ENCODE results near the gene OR6J1.
"Not testable (repeated sequence)": the region's sequence is repeated elsewhere in the genome, so short reads cannot be mapped to it uniquely, and the experiment has no call there.

OR6J1 gene

DNA sequence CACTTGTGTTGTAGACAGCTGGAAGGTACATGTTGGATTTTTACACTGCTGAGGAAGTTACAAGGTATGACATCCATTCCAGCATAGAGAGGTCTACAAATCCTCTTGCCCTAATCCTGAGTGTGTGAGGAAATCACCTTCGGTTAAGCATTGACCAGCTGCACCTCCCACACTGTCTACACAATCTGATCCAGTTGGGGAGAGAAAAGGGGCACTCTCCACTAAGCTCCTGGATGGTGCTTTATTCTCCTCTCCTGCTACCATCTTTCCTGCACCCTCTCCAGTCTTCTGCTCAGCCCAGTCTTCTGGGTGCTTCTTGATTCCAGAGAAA lies at the start of gene OR6J1:
Gene OR6J1, minus strand, starts transcription at position 48 of the 331 bp plus-strand sequence. CDS start 9,541 bp downstream, outside the sequence.
- DNase-seq: no peak

DNA sequence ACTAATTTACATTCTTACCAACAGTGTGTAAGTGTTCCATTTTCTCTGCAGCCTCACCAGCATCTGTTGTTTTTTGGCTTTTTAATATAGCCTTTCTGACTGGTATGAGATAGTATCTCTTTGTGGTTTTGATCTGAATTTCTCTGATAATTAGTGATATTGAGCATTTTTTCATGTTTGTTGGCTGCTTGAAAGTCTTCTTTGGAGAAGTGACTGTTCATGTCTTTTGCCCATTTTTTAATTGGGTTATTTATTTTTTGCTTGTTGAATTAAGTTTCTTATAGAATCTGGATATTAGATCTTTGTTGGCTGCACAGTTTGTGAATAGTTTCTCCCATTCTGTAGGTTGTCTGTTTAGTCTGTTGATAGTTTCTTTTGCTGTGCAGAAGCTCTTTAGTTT lies 48.0 kb upstream of the OR6J1 start:
- DNase-seq: no peak

DNA sequence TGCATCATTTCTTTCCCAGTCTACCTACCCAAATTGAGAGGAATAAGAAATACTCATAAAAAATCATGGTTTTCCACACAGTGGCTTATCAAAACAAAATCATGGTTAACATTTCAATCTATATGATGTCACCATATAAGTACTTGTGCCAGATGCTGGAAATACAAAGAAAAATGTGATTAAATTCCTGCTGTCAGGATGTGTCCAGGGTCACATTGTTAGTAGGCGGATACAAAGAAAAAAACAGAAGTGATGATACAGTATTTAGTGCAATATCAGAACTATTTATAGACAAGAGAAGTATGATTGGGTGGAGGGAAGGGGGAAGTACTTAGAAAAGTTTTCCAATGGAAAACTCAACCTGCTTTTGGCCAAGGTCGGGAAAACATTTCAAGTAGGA lies 47.0 kb upstream of the OR6J1 start:
- DNase-seq: no peak

DNA sequence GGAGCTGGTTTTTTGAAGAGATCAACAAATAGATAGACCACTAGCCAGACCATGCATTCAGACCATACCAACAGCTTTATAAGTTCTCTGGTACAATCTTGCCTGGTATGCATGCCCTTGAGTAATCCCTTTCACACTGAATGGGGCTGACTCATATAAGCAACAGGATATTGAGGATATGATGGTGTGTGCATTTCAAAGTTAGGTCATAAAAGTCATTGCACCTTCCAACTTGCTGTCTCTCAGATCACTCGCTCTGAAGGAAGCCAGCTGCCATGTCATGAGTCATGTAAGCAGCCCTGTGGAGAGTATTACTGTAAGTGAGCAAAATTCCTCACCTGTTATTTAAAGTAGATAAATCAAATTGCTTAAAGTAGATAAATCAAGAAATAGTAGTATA lies 45.0 kb upstream of the OR6J1 start:
- DNase-seq: no peak

DNA sequence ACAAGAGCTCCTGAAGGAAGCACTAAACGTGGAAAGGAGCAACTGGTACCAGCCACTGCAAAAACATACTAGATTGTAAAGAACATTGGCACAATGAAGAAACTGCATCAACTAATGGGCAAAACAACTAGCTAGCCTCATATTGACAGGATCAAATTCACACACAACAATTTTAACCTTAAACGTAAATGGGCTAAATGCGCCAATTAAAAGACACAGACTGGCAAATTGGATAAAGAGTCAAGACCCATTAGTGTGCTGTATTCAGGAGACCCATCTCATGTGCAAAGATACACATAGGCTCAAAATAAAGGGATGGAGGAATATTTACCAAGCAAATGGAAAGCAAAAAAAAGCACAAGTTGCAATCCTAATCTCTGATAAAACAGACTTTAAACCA lies 43.8 kb upstream of the OR6J1 start:
- not testable (repeated sequence) for DNase-seq

DNA sequence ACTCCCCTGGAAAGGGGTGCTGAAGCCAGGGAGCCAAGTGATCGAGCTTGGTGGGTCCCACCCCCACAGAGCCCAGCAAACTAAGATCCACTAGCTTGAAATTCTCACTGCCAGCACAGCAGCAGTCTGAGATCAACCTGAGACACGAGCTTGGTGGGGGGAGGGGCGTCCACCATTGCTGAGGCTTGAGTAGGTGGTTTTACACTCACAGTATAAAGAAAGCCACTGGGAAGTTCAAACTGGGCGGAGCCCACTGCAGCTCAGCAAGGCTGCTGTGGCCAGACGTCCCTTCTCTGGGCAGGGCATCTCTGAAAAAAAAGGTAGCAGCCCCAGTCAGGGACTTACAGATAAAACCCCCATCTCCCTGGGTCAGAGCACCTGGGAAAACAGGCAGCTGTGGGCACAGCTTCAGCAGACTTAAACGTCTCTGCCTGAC lies 42.0 kb upstream of the OR6J1 start:
- not testable (repeated sequence) for DNase-seq

DNA sequence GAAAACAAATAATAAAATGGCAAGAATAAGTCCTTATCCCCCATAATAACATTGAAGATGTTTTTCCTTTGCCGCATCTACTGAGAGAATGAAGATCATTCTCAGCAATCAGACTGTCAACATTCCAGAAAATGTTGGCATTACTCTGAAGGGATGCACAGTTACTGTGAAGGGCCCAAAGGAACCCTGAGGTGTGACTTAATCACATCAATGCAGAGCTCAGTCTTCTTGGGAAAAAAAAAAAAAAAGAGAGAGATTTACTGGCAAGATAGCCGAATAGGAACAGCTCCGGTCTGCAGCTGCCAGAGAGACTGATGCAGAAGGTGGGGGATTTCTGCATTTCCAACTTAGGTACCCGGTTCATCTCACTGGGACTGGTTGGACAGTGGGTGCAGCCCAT lies 41.3 kb upstream of the OR6J1 start:
- no peak for DNase-seq

DNA sequence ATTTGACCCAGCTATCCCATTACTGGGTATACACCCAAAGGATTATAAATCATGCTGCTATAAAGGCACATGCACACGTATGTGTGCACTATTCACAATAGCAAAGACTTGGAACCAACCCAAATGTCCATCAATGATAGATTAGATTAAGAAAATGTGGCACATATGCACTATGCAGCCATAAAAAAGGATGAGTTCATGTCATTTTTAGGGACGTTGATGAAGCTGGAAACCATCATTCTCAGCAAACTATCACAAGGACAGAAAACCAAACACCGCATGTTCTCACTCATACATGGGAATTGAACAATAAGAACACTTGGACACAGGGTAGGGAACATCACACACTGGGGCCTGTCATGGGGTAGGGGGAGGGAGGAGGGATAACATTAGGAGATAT lies 39.3 kb upstream of the OR6J1 start:
- DNase-seq: not testable (repeated sequence)

DNA sequence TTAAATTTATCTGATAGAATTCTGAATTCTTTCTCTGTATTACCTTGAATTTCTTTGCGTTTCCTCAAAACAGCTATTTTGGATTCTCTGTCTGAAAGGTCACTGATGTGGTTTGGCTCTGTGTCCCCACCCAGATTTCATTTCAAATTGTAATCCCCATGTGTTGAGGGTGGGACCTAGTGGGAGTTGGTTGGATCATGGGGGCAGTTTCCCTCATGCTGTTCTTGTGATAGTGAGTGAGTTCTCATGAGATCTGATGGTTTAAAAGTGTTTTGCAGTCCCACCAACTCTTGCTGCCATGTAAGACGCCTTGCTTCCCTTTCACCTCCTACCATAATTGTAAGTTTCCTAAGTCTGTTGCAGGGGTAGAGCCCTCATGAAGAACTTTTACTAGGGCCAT lies 34.1 kb upstream of the OR6J1 start:
- no peak for DNase-seq

DNA sequence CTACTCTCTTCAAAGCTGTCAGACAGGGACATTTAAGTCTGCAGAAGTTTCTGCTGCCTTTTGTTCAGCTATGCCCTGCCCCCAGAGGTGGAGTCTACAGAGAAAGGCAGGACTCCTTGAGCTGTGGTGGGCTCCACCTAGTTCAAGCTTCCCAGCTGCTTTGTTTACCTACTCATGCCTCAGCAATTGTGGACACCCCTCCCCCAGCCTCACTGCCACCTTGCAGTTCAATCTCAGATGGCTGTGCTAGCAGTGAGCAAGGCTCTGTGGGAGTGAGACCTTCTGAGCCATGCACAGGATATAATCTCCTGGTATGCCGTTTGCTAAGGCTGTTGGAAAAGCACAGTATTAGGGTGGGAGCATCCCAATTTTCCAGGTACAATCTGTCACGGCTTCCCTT lies 33.4 kb upstream of the OR6J1 start:
- DNase-seq: not testable (repeated sequence)

DNA sequence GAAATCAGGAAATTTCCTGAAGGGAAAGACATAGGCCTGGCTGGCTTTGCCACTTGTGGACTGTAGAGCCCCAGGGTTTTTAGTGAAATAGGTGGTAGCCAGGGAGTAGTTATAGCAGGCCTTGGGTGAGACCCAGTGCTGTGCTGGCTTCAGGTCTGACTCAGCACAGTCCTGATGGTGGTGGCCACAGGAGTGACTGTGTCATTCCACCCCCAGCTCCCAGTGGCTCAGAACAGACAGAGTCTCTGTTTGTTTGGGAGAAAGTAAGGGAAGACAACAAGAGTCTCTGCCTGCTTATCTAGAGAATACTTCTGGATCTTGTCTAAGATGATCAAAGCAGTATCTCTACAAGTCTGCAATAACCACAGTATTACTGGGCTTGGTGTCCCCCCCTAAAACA lies 27.5 kb upstream of the OR6J1 start:
- DNase-seq: peak; percentile 18

DNA sequence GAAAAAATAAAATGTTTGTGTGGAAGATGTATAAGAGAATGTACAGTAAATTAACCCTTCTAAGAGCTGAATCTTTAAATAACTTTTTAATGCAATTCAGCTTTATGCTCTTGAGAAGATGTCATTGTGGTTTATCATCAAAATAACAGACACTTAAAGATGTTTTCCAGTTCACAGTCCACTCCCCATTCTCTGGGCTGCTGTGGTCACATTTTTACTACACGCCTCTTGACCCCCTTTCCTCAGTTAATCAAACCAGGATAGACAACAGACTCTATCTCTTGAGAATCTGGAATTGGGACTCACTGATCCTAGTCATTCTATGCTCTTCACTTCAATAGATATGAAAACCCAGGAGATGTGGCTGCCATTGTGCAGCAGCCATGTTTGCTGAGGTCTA lies 24.7 kb upstream of the OR6J1 start:
- DNase-seq: no peak

DNA sequence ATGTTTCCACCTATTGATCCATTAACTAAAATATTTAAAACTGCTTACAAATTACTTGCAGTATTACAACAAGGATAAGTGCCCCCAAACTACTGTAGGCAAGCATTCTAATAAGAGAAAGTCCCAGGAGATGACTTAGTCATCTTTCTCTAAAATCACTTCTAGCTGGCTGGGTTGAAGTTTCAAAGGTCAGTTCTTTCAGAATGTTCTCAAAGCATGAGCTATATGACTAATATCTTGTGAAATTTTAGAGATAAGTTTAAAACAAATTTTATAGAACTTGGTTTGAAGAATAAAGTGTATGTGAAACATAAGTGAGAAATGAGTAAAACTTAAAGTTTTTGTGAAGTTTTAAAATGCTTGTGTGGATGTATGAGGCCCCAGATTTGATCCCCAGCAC lies 24.3 kb upstream of the OR6J1 start:
- DNase-seq: no peak

DNA sequence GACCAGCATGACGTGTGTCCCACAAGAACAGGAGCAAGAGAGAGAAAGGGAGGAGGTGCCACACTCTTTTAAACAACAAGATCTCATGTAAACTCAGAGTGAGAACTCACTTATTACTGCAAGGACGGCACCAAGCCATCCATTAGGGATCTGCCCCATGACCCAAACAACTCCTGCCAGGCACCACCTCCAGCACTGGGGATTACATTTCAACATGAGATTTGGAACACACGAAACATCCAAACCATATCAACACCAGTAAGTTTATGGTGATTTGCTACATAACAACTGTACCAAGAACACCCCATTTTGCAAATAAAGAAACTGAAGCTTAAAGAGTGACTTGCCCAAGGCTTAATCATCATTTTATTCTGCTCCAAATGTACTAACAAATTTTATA lies 23.7 kb upstream of the OR6J1 start:
- DNase-seq: no peak

DNA sequence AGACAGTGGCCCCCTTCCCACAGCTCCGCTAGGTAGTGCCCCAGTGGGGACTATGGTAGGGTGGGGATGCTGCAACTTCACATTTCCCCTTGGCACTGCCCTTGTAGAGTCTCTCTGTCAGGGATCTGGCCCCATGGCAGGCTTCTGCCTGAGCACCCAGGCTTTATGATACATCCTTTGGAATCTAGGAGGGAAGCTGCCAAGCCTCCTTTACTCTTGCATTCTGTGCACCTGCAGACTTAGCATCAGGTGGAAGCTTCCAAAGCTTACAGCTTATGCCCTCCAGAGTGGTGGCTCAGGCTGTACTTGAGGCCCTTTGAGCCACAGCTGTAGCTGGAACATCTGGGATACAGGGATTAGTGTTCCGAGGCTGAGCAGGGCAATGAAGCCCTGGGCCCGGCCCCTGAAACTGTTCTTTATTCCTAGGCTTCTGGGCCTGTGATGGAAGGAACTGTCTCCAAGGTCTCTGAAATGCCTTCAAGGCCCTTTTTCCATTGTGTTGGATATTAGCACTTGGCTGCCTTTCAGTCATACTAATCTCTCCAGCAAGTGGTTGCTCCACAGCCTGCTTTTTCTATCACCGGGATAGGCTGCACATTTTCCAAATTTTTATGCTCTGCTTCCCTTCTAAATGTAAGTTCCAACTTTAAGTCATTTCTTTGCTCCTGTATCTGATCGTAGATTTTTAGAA lies 22.2 kb upstream of the OR6J1 start:
- no peak for DNase-seq

DNA sequence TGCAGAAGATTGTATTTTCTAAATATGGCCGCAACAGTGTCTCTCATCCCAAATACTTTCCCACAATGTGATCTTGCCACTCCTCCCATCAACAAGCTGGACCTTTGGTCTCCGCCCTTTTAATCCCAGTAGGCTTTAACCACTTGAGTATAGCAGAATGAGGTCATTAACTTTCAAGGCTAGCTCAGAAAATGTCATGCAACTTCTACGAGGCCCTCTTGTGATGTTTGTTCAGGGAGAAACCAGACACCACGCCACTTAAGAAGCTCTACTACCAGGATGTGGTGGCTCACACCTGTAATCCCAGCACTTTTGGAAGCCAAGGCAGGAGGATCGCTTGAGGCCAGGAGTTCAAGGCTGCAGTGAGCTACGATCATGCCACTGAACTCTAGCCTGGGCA lies 20.1 kb upstream of the OR6J1 start:
- no peak for DNase-seq

DNA sequence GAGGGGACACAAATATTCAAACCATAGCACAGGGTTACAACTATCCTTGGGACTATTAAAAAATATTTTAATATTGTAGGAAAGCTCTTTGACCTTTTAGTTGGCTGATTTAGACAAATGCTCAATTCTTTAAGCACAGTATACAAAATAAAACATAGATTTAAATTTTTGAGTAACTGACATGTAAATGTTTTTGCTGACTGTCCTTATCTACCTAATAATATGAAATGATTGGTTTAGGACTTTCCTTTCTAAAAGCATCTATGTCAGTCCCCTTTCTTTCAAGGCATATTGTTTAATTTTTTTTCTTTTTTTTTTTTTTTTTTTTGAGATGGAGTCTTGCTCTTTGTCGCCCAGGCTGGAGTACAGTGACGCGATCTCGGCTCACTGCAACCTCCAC lies 16.5 kb upstream of the OR6J1 start:
- no peak for DNase-seq

DNA sequence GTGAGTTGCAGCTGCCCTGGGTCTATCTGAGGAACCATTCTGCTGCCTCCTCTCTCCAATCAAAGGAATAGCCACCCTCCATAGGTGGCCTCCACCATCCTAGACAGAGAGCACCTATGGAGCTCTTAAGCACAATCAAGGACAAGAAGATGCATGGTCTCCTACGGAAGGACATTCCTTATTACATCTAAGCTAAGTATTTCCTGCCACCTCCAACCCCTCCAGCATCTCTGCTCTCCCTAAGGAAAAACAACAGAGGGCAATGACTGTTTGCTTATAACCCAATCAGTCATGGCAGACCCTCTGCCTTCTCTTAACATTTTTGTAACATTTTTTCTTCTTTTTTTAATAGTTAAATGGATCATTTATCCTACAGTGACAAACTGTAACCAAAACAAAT lies 14.8 kb upstream of the OR6J1 start:
- DNase-seq: no peak

DNA sequence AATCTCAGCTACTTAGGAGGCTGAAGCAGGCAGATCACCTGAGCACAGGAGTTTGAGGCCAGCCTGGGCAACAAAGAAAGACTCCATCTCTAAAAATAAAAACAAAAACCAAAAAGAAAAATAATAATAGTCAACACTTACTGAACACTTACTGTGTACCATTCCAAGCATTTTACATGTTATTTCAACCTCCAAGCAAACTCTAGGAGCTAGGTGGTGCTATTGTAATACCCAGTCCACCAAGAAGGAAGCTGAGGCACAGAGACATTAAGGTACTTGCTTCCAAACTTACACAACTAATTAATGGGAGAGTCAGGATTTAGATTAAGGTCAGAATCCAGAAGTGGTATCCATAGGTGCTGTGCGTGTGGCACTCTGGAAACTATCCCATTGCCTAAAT lies 13.7 kb upstream of the OR6J1 start:
- peak; percentile 63 for DNase-seq

DNA sequence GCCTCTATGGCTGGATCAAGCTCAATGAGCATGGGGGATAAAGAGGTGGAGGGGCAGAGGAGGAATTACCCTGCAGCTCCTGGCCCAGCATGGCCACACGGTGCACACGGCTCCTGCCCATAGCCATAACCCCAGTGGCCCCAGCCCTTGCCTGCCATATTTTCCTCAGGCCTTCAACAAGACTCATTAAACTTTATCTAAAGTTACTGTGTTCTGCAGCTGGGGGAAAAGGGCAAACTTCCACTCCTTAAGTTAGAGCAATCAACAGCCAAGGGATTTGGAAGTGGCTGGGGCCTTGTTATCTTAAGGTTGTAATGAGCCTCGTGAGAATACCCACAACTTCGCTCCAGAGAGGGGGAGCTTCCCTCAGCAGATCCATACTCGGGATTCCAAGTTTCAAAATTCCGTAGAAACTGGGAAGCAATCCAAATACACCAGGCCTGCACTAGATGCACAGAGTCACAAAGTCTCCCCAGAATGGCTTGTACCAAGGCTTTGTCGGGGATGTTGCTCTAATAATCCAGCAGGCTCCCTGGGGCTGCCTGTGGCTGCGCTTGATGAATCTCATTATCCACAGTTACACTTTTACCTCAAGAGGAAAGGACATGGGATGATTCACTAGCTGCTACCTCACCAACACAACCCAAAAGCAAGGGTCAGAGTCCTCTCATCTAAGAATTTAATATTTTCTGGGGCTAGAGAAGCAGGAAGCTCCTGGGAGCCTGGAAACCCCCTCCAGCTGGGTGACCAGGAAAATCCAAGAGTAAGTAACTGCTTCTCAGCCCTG lies 13.0 kb upstream of the OR6J1 start:
- no peak for DNase-seq

DNA sequence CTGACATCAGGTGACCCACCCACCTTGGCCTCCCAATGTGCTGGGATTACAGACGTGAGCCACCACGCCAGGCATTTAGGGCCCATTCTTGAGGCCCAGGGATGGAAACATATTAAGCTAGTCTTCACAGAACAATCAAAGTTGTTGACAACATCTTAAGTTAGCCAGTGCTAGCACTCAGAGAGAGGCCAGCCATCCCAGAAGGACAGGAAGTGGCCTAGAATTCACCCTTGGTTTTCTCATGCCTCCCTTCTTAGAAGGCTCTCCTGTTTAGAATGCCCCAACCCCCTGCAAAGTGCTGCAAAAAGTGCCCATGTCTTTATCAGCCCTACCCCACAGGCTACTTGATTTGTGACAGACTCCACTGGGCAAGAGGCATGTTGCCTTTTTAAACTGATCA lies 12.1 kb upstream of the OR6J1 start:
- no peak for DNase-seq

DNA sequence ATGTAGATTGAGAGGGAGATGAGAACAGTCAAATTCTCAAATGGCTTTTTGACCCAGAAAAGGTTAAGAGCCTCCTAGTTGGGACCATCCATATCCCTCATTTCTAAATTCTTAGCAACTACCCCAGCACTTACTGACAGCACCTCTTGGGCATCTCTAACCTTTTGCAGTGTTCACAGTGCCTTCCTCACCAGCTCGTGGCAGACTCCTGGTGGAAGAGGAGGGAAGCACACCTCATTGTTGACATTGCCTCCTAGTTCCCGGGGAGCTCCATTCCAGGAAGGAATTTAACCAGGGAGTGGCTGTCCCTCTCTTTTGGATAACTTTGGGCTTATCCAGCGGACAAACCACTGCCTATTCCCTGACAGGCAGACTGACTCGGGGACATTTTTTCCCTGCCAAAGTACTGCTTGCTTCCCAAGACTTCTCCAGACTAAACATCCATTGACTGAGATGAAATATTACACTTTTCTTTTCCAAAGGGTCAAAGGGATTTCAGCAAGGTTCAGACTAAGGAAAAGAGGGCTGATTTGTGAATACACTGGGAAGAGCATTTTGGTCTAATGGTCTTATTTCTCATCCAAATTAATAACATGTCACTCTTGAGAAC lies 9.0 kb upstream of the OR6J1 start:
- DNase-seq: peak; percentile 84

DNA sequence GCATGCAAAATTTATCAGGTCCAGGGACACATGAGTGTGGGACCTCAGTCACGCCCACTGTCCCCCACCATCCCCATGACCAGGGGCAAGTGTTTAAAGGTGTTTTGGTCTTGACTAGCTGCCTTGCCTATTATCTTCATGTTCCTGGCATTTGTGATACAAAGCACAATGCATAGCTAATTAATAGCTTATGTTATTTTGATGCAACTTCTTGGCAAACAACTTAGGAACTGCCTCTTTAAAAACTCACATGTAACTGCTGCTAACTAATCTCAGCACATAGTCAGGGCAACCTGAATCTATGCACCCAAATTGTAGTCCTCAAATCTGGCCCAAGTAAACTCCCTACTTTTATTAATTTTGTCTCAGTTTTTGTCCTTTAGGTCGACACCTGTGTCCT lies 7.4 kb upstream of the OR6J1 start:
- DNase-seq: no peak

DNA sequence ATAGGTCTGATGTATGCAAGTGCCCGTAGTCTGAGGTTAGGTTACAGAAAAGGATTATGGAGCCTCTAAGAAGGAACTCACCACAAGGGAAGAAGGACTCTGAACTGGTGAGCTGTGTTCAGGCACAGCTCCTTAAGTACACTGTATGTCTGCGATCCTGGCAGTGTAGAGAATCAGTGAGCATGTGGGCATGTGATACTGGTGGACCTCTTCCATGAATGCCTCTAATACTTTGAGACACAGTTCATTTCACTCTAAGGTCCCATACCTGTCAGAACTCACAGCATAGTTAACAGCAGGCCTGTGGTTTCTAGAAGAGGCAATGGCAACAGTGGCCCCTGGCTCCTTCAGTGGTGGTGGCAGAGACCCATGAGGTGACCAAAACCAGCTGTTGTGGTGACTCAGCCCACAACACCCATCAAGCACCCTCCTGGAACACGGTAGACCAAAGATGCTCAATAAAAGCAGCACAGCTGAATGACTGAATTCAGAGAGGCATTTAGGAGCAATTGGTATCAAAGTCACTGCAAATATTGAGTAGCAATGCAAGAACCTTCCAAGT lies 6.9 kb upstream of the OR6J1 start:
- peak; percentile 69 for DNase-seq

Measured in hematopoietic multipotent progenitor cell treated with erythropoietin and hydrocortisone succinate and interleukin-3 and kit ligand, for 4 days (in vitro differentiated cells).